HepG2 (cell line): ENCODE results near the gene DCTN3. TPM values are rescaled to one million over a fixed set of nuclear protein-coding genes. Genes with fewer than 3 reads are reported as not detected.

ENCODE experiments used
- ATAC-seq: fragments of 200-7000 bp; cut with Tn5 transposase; 3 replicates; pipeline ENCODE4 v1.9.1; 2020; ENCODE audit warnings: mild to moderate bottlenecking, moderate library complexity
- BruUV-seq: library from RNA; stranded (reverse); fragments of 400-500 nt; replicated peaks from 2 replicates; lab custom pipeline; 2021; lab: Mats Ljungman, UMichigan
- CTCF ChIA-PET: fragments of 300-600 bp; formaldehyde crosslinking; extraction: SDS; loops from one replicate; lab custom pipeline; 2021; ENCODE audit warnings: low total read pairs, inconsistent platforms, low intra/inter-chr PET ratio; lab: Yijun Ruan, JAX
- POLR2A ChIA-PET: fragments of 350-600 bp; sonication (Branson Sonifier 250); formaldehyde crosslinking; loops from one replicate; lab custom pipeline; 2020; ENCODE audit warnings: antibody characterized with exemption, inconsistent platforms; lab: Yijun Ruan, JAX
- DNase-seq: peaks from one replicate; pipeline ENCODE4 v3.0.0-alpha.2; 2015; ENCODE audit warnings: low spot score
- FAIRE-seq: peaks from 3 replicates; lab custom pipeline; 2011; peaks lifted over from hg19 to GRCh38; lab: Jason Lieb, UNC
- H2AFZ ChIP-seq: one replicate; pipeline ENCODE4 v1.6.1; 2011; ENCODE audit warnings: low read length, inconsistent platforms
- H3K27ac ChIP-seq: fragments of 300-600 bp; 3 replicates; pipeline ENCODE4 v1.8.0; 2011; ENCODE audit warnings: mixed run types, mild to moderate bottlenecking, mixed read lengths, low read length, inconsistent platforms; ENCODE audit not compliant: insufficient read depth; ENCODE audit errors: extremely low read length
- H3K27me3 ChIP-seq, 2 experiments: fragments of 200-600 bp in 1 of 2; 2 replicates in 1 of 2; 3 replicates in 1 of 2; pipeline versions ENCODE4 v1.6.0 to v1.8.0; 2011; ENCODE audit warnings: low read length in 2 of 2, mild to moderate bottlenecking in 2 of 2, moderate library complexity in 2 of 2, inconsistent platforms in 1 of 2; ENCODE audit not compliant: insufficient read depth in 2 of 2, control insufficient read depth in 1 of 2
- H3K36me3 ChIP-seq, 2 experiments: fragments of 200-600 bp in 1 of 2; replicated peaks in 1 of 2; 2 replicates in 1 of 2; 3 replicates in 1 of 2; pipeline versions ENCODE4 v1.5.1 to v1.8.0; 2011; ENCODE audit warnings: low read length in 2 of 2, inconsistent platforms in 1 of 2; ENCODE audit not compliant: insufficient read depth in 2 of 2, control insufficient read depth in 1 of 2
- H3K4me1 ChIP-seq: 2 replicates; pipeline ENCODE4 v1.5.1; 2012; ENCODE audit warnings: low read length, inconsistent platforms; ENCODE audit not compliant: insufficient read depth
- H3K4me2 ChIP-seq: 2 replicates; pipeline ENCODE4 v1.6.0; 2011; ENCODE audit warnings: low read depth, low read length, inconsistent platforms
- H3K4me3 ChIP-seq, 3 experiments: fragments of 200-600 bp in 1 of 3; sonication (generic), shearing (Covaris generic) in 1 of 3; replicated peaks in 1 of 3; 2 replicates each; pipeline ENCODE4 v1.5.1; 2011 to 2016; ENCODE audit warnings: low read length in 3 of 3, inconsistent platforms in 2 of 3, low read depth in 2 of 3, mild to moderate bottlenecking in 2 of 3, control low read depth in 1 of 3, mixed read lengths in 1 of 3; ENCODE audit not compliant: insufficient read depth in 1 of 3
- H3K79me2 ChIP-seq: one replicate; pipeline ENCODE4 v1.6.1; 2011; ENCODE audit warnings: low read length, inconsistent platforms; ENCODE audit not compliant: insufficient read depth
- H3K9ac ChIP-seq: 2 replicates; pipeline ENCODE4 v1.6.0; 2011; ENCODE audit warnings: mild to moderate bottlenecking, low read depth, low read length, inconsistent platforms; ENCODE audit not compliant: insufficient read depth
- H3K9me3 ChIP-seq: 2 replicates; pipeline ENCODE4 v1.5.1; 2012; ENCODE audit warnings: mild to moderate bottlenecking, low read length
- H4K20me1 ChIP-seq: 2 replicates; pipeline ENCODE4 v1.6.0; 2011; ENCODE audit warnings: inconsistent platforms, mild to moderate bottlenecking, low read length, moderate library complexity; ENCODE audit not compliant: insufficient read depth
- ATF6 ChIP-seq: sonication (generic); formaldehyde crosslinking; conservative IDR thresholded peaks from 2 replicates; pipeline ENCODE4 v1.4.0; 2020; ENCODE audit warnings: missing genetic modification reagents
- DRAP1 ChIP-seq: IDR thresholded peaks from 2 replicates; pipeline ENCODE4 v1.6.1; 2016; ENCODE audit warnings: missing genetic modification reagents, missing compliant biosample characterization
- KLF6 ChIP-seq: IDR thresholded peaks from 2 replicates; pipeline ENCODE4 v1.8.0; 2016; ENCODE audit warnings: missing biosample characterization, missing genetic modification reagents
- PATZ1 ChIP-seq: sonication (generic); formaldehyde crosslinking; IDR thresholded peaks from 2 replicates; pipeline ENCODE4 v1.4.0; 2020; ENCODE audit warnings: missing genetic modification reagents
- POLR2A ChIP-seq, 2 experiments: IDR thresholded peaks; 2 replicates each; pipeline ENCODE4 v1.6.1; 2011; ENCODE audit warnings: low read depth in 2 of 2, low read length in 2 of 2, mild to moderate bottlenecking in 1 of 2, moderate library complexity in 1 of 2; ENCODE audit not compliant: insufficient read depth in 1 of 2
- POLR2AphosphoS5 ChIP-seq: IDR thresholded peaks from 2 replicates; pipeline ENCODE4 v1.6.1; 2012; ENCODE audit warnings: low read depth, low read length
- SAP130 ChIP-seq: IDR thresholded peaks from 2 replicates; pipeline ENCODE4 v1.6.1; 2016; ENCODE audit warnings: low read depth
- SOX6 ChIP-seq, 2 experiments: fragments of 450-650 bp in 1 of 2; sonication (generic) in 1 of 2; formaldehyde crosslinking in 1 of 2; IDR thresholded peaks; 2 replicates each; pipeline versions ENCODE4 v1.4.0 to v1.6.1; 2017 to 2020; ENCODE audit warnings: antibody characterized with exemption in 1 of 2, mild to moderate bottlenecking in 1 of 2, missing genetic modification reagents in 1 of 2
- THAP11 ChIP-seq: IDR thresholded peaks from 2 replicates; pipeline ENCODE4 v1.6.1; 2016; ENCODE audit warnings: missing biosample characterization, missing genetic modification reagents
- UBTF ChIP-seq: sonication (generic); formaldehyde crosslinking; IDR thresholded peaks from 2 replicates; pipeline ENCODE4 v1.4.0; 2020; ENCODE audit warnings: mild to moderate bottlenecking, missing genetic modification reagents
- ZFX ChIP-seq: sonication (generic); formaldehyde crosslinking; IDR thresholded peaks from 2 replicates; pipeline ENCODE4 v1.4.0; 2020; ENCODE audit warnings: mild to moderate bottlenecking, low read depth, missing genetic modification reagents, moderate library complexity
- ZNF670 ChIP-seq: sonication (generic); formaldehyde crosslinking; IDR thresholded peaks from 2 replicates; pipeline ENCODE4 v1.8.0; 2022; ENCODE audit warnings: mild to moderate bottlenecking, missing genetic modification reagents, borderline replicate concordance
- WGBS: methylation state at CpG from one replicate; pipeline ENCODE4 v1.1.6; 2017; ENCODE audit warnings: low lambda C conversion rate; 5-methylcytosine and 5-hydroxymethylcytosine counted together
- in situ Hi-C: cut with HindIII; loops from 2 replicates; pipeline ENCODE4 v1.10.0; 2017; ENCODE audit warnings: low pct_unique_long_range_greater_than_20kb; ENCODE audit not compliant: extremely low pct_ligation_motif_present
- intact Hi-C: fragments of 100-400 bp; cut with micrococcal nuclease; formaldehyde crosslinking; loops from one replicate; pipeline ENCODE4 v1.10.0; 2022; ENCODE audit not compliant: unreplicated experiment
- polyA plus RNA-seq, 8 experiments: library from polyadenylated mRNA; depleted of rRNA in 3 of 8; stranded (reverse) in 7 of 8; unstranded in 1 of 8; fragments of >200 nt; fragmentation: Illumina TruSeq in 4 of 8; extraction: Trizol in 4 of 8; gene quantifications; 2 replicates each; pipeline versions ENCODE4 v1.2.1 to v1.2.3, GENCODE V29; 2011 to 2016; ENCODE audit warnings: low read depth in 4 of 8, missing spikeins in 1 of 8, mixed read lengths in 1 of 8; ENCODE audit not compliant: insufficient read depth in 1 of 8
- total RNA-seq, 5 experiments: library from RNA; depleted of rRNA; stranded (reverse); fragments of >200 nt; fragmentation: Illumina TruSeq; extraction: Trizol; gene quantifications; 2 replicates each; pipeline ENCODE4 v1.2.3, GENCODE V29; 2016; ENCODE audit warnings: low read depth in 1 of 5

The DCTN3 gene
- total and polyA plus RNA-seq, 2 of the 13 experiments (the other 11 are each of a cell fraction or from before 2014, with no cell fraction given) = 27.4 to 34.5 TPM

- TF ChIP-seq ATF6 = no peak
- TF ChIP-seq SOX6 (IDR thresholded peaks at IDR 0.05) = no peak
- peak; percentile 5; the same call in 1 of the 2 replicates for TF ChIP-seq SOX6 (CRISPR knock-in tag; IDR thresholded peaks at IDR 0.05)
Measured at GRCh38 chr9:34665381-34666250, 45.3 kb upstream of the DCTN3 start (continued).

DNA sequence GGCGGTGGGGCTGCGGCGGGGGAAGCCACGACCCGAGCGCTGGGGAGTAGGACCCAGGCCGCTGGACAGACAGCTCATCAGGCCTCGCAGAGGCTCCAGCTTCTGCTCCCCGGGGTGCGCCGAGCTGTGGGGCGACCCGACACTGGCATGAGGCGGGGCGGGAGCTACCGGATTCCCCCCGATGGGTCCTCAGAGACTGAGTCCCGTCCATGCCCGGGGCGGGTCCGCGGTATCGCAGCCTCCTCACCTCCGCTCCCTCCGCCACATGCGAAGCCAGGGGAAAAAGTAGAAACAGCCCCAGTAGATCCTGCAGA is 44.7 kb upstream of the DCTN3 start:
- CTCF ChIA-PET = interaction anchor here (1.2 to 3.3 kb wide), 5 partner anchors 14 to 53 kb away, joined by 3 to 22 read pairs (median 7); partner anchors contain the start of genes GALT and RPP25L
- intact Hi-C loops = no loop called here
- no peaks in the 10 kb centered on the region for H3K36me3 ChIP-seq
- H3K27me3 ChIP-seq = no peaks in the 10 kb centered on the region
- POLR2A ChIA-PET = interaction anchor here (0.6 to 4.9 kb wide), 11 partner anchors 9 to 53 kb away, joined by 3 to 40 read pairs (median 5); partner anchors contain the start of genes ARID3C, DCTN3, GALT and IL11RA
- H3K4me1 ChIP-seq = peaks cover 24% of the 10 kb centered on the region
- FAIRE-seq = no peak
- H3K79me2 ChIP-seq = no peaks in the 10 kb centered on the region
- H4K20me1 ChIP-seq = no peaks in the 10 kb centered on the region
- H3K9me3 ChIP-seq = no peaks in the 10 kb centered on the region
- peak; percentile 47; the same call in 2 of the 3 replicates for ATAC-seq
- peak overlapping the region; percentile 17 for H3K27ac ChIP-seq
- peak overlapping the region; percentile 66 to 79 (median 66); a peak in 5 of 6 replicates for H3K4me3 ChIP-seq
- in situ Hi-C loops = no loop called here
- no peak overlapping the region for H2AFZ ChIP-seq
- H3K9ac ChIP-seq = peak overlapping the region; percentile 54; the same call in 1 of the 2 replicates
- BruUV-seq = no TSS peak
- WGBS = 22% methylated on average over 3 of the region's 26 CpGs
- DNase-seq = no peak
- peak overlapping the region; percentile 89 for H3K4me2 ChIP-seq
- TF ChIP-seq UBTF (peak; percentile 51; the same call in 1 of the 2 replicates), POLR2A (IDR thresholded peaks at IDR 0.05; ENCODE audit: insufficient read depth in 1 of 2, low read depth in 2 of 2, low read length in 2 of 2) (peak in 1 of 2 experiments; percentile 28; a peak in 1 of 4 replicates), THAP11 (CRISPR knock-in tag) (0 out of 2 replicates have a peak, but pooled peaks have one; percentile 21), ZFX (CRISPR knock-in tag) (peak; percentile 37; the same call in 1 of the 2 replicates), SAP130 (CRISPR knock-in tag) (peak; percentile 18; the same call in 1 of the 2 replicates), DRAP1 (CRISPR knock-in tag) (no peak), PATZ1 (CRISPR knock-in tag) (no peak), ZNF670 (CRISPR knock-in tag) (no peak), KLF6 (0 out of 2 replicates have a peak, but pooled peaks have one; percentile 18), POLR2AphosphoS5 (no peak)
